Cardiac fibroblast (primary cell): ENCODE data around the gene RTN1.

Experiments
- DNase-seq, 2 donors: peaks; one replicate each; pipeline versions ENCODE4 v3.0.0 to v3.0.0-alpha.2; 2010; ENCODE audit warnings: low read depth in 2 of 2
- H3K4me3 ChIP-seq, 2 donors: replicated peaks in 1 of 2; 1 replicate in 1 of 2; 2 replicates in 1 of 2; pipeline ENCODE4 v1.5.1; 2011; ENCODE audit warnings: low read depth in 2 of 2, low read length in 2 of 2, mild to moderate bottlenecking in 2 of 2, moderate library complexity in 1 of 2
- CTCF ChIP-seq: IDR thresholded peaks from one replicate; pipeline ENCODE4 v1.5.1; 2011; ENCODE audit warnings: low read depth, mild to moderate bottlenecking, low read length, inconsistent platforms

Gene RTN1

GRCh38 chr14:59777006-59777579 lies 93.5 kb downstream of the RTN1 start:
- DNase-seq = no peak
- no peak for TF ChIP-seq CTCF
- H3K4me3 ChIP-seq = no peak overlapping the region

- DNase-seq = no peak
- TF ChIP-seq CTCF = no peak
Measured at GRCh38 chr14:59776468-59776867, 94.1 kb downstream of the RTN1 start.

GRCh38 chr14:59772233-59772632 lies 98.3 kb downstream of the RTN1 start:
- H3K4me3 ChIP-seq = no peak overlapping the region
- DNase-seq = peak; percentile 22 to 25
- TF ChIP-seq CTCF = no peak

More at GRCh38 chr14:59776468-59776867, 94.1 kb downstream of the RTN1 start:
- no peak overlapping the region for H3K4me3 ChIP-seq

GRCh38 chr14:59771577-59771976 lies 99.0 kb downstream of the RTN1 start:
- no peak for TF ChIP-seq CTCF
- peak; percentile 54 to 74 for DNase-seq
- H3K4me3 ChIP-seq = no peak overlapping the region

- no peak for DNase-seq
- TF ChIP-seq CTCF = no peak
- no peak overlapping the region for H3K4me3 ChIP-seq
Measured at GRCh38 chr14:59769586-59769985, 101.0 kb downstream of the RTN1 start.

- H3K4me3 ChIP-seq = no peak overlapping the region
- TF ChIP-seq CTCF = no peak
- peak; percentile 5 to 38 for DNase-seq
Measured at GRCh38 chr14:59768855-59769375, 101.7 kb downstream of the RTN1 start.

GRCh38 chr14:59761851-59762250 lies 108.7 kb downstream of the RTN1 start:
- TF ChIP-seq CTCF = no peak
- no peak overlapping the region for H3K4me3 ChIP-seq
- no peak for DNase-seq
